Renal cortex interstitium (tissue), 11 donors: Measurements from ENCODE around the gene PRPF19. TPM values are rescaled to one million over a fixed set of nuclear protein-coding genes. Genes with fewer than 3 reads are reported as not detected.

Experiments used
- DNase-seq, 11 donors: peaks; one replicate each; pipeline ENCODE4 v3.0.0-alpha.2; 2013; ENCODE audit warnings: low read depth in 9 of 11, low spot score in 4 of 11; ENCODE audit errors: extremely low read depth in 1 of 11
- polyA plus RNA-seq, 3 donors: library from polyadenylated mRNA; unstranded; fragments of 120-200 nt; gene quantifications; one replicate each; pipeline ENCODE4 v1.2.1, GENCODE V29; 2013; ENCODE audit not compliant: insufficient read length in 3 of 3

Gene PRPF19
- polyA plus RNA-seq, 3 donors, result 120 to 148 (median 134) TPM

DNA sequence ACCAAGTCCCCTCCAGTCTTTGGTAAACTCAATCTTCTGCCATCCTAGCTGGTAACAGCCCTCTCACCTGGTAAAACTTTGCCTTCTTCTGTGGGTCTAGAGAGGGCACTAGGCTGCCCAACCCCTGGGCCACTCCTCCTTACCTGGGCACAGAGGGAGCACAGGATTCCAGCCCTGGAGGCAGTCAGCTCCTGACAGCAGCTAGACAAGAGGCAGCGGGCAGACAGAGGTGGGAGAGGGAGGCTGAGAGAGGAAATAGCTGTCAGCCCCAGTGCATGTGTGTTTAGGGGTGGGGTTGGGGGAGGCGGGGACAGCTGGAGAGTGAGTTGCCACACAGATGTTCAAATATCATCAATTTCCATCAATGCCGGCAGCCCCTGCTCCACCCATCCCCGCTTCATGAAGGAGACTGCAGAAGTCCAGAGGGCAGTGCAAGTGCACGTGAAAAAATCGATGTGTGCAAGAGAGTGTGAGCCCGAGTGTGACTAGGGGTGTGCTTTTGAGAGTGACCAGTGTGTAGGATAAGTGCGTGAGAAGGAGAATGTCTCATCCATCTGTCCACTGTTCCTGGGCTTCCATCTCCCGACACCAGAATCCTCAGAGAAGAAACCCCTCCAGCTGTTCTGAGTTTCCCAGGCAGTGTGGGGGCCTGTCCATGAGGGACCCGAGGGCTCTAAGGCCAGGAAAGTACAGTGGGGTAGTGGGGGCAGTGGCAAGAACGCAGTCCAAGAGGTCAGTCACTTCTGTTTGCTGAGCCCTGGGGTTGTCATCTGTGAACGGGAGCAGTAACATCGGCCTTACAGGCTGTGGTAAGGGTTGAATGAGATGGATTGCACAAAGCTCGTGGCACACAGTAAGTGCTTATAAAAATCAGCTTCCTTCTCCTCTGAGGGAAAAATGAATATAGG lies 50.4 kb downstream of the PRPF19 start, which contains the start of gene PTGDR2:
Gene PTGDR2 (minus strand): TSS at position 225 of the 908 bp plus-strand sequence. CDS start 2,228 bp downstream, outside the sequence.
- DNase-seq, result no peak

GRCh38 chr11:60854847-60855725 lies 51.3 kb downstream of the PRPF19 start:
- DNase-seq, result no peak

DNA sequence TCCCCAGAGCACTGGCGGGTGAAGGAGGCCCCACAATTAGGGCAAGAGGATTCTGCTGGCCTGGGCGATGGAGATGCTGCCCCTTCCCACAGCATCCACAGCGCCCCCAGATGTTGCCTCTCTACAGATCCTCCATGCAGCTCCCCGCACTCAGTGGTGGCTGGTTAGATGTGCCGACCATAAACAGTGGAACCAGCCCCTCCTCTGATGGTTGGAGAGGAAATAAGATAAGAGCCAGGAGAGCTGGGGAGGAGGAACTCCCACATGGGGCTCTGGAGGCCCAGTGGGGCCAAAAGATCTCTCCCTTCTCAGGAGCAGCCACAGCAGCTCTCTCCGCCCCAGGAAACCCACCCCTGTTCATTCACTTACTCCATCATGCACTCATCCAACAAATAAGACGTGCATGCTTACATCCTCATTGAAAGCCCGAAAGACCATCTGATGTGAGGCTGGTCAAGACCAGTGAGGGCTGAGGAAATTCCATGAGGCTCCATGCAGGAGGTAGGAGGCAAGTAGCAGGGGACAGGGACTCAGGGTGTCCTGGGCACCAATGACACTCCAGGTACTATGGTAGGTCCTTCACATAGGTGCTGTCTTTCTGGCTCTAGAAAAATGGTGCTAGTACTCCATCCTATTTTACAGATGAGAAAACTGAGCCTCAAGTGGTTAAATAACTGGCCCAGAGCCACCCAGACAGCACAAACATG lies 52.1 kb downstream of the PRPF19 start:
- DNase-seq, result no peak

- no peak for DNase-seq
These were observed 53.1 kb downstream of the PRPF19 start for GRCh38 chr11:60852982-60853950.

GRCh38 chr11:60852117-60852981 lies 54.0 kb downstream of the PRPF19 start:
- no peak for DNase-seq

GRCh38 chr11:60851327-60852104 lies 54.9 kb downstream of the PRPF19 start:
- DNase-seq, result no peak

GRCh38 chr11:60849641-60850520 lies 56.5 kb downstream of the PRPF19 start:
- DNase-seq, result no peak

GRCh38 chr11:60848714-60849151 lies 57.7 kb downstream of the PRPF19 start:
- DNase-seq, result no peak

- DNase-seq, result no peak
These were observed 58.5 kb downstream of the PRPF19 start for GRCh38 chr11:60847896-60848295.

DNA sequence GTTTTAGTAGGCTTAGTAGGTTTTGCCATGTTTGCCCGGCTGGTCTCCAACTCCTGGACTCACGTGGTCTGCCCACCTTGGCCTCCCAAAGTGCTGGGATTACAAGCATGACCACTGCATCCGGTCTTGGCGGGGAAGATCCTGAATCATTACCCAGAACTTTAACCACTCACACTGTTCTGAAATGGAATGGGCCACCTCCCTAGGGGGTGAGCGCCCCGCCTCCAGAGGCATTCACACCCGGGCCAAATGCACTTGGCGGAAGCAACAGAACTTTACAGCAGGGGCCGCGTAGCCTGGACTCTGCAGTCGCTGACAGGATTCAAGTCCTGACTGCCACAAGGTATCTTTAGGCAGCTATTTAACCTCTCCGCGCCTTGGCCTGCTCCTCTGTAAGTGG lies 59.1 kb downstream of the PRPF19 start:
- no peak for DNase-seq

DNA sequence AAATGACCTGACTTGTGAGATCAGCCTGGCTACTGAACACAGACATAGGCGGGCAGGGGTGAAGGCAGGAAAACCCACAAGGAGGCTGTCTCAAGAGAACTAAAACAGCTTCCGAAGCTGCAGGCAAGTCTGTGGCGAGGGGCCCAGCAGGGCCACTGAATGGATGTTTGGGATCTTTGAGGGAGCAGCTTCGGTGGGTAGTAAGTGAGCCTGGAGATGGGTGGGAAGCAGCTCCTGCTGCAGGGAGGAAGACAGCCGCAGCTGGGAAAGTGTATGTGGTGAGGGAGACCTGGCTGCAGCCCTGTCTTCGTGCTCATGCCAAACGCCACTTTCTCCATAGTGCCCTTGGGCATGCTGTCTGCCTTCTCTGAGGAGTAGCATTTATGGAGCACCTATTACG lies 61.0 kb downstream of the PRPF19 start:
- DNase-seq, result no peak

DNA sequence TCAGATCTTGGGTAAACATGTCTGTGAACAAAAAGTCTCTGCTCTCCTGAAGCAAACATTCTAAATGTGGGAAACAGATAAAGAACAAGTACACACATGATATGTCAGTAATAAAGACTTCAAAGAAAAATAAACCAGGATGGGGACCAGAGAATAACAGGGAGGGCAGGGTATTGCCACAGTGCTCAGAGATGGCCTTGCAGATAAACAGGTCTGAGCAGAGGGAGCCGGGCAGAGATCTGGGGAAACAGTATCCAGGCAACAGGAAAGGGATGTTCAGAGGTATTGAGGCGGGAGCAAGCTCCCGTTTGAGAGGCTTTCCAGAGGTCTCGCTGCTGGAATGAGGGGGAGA lies 61.5 kb downstream of the PRPF19 start:
- no peak for DNase-seq

- no peak for DNase-seq
These were observed 62.1 kb downstream of the PRPF19 start for GRCh38 chr11:60844045-60844869.

DNA sequence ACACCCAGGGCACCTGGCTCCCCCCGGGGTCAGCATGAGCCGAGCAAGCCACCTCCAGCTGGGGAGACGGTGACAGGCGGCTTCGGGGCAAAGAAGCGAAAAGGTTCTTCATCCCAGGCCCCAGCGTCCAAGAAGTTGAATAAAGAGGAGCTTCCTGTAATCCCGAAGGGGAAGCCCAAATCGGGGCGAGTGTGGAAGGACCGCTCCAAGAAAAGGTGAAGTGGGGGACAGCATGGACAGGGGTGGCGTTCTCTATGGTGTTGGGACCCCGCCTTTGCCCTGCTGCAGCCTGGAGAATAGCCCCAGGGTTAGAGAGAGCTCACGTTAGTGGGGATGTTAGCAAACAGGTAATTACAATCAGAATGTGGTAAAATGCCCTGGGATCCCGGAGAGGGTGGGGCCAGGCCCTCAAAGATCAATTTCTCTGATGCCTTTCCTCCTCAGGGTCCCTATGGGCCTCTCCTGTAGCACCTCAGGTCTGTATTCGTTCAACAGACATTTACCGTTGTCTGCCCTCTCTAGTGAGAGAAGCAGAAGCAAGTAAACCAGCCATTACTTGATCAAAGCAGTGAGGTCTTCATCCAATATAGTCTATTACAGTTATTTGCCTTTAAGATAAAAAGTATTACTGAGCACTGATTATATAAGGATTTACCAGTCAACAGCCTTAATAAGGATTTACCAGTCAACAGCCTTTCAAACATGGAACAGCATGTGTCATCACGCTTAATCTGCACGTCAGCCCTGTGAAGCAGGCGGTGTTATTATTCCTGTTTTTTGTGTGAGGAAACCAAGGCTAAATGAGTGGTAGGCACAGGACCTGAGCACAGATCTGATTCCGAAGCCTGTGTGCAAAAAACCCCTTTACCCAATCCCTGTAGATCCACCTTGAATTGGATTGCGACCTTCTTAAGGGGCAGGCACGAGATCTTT lies 63.5 kb downstream of the PRPF19 start:
- DNase-seq, result no peak
